ENCODE measurements around the gene CD320. TPM values are rescaled to one million over a fixed set of nuclear protein-coding genes. Genes with fewer than 3 reads are reported as not detected.
"Not testable (repeated sequence)": the region's sequence is repeated elsewhere in the genome, so short reads cannot be mapped to it uniquely, and the experiment has no call there.

CD320 gene
- total RNA-seq: 10 to 100 TPM; 20.3 to 38.9 (median 26.0) TPM
- 10 to 100 TPM; 50.8 to 81.2 TPM for polyA plus RNA-seq
- long read RNA-seq, donor 1, transcript CD320-201 (5 exons, 1,250 nt): major isoform, 68 of 88 reads
- long read RNA-seq, donor 1, transcript CD320-202 (4 exons, 1,119 nt): minor isoform, 5 of 88 reads
- long read RNA-seq, donor 1, partial matches to known transcripts: 2 of 88 reads
- long read RNA-seq, donor 1, other reads (novel, unspliced or antisense): 12 of 88 reads
- long read RNA-seq, donor 2, transcript CD320-201 (5 exons, 1,250 nt): major isoform, 77 of 89 reads
- long read RNA-seq, donor 2, partial matches to known transcripts: 4 of 89 reads
- long read RNA-seq, donor 2, other reads (novel, unspliced or antisense): 7 of 89 reads
- long read RNA-seq, donor 3, transcript CD320-201 (5 exons, 1,250 nt): major isoform, 82 of 87 reads
- long read RNA-seq, donor 3, partial matches to known transcripts: 2 of 87 reads
- long read RNA-seq, donor 3, other reads (novel, unspliced or antisense): 2 of 87 reads

DNA sequence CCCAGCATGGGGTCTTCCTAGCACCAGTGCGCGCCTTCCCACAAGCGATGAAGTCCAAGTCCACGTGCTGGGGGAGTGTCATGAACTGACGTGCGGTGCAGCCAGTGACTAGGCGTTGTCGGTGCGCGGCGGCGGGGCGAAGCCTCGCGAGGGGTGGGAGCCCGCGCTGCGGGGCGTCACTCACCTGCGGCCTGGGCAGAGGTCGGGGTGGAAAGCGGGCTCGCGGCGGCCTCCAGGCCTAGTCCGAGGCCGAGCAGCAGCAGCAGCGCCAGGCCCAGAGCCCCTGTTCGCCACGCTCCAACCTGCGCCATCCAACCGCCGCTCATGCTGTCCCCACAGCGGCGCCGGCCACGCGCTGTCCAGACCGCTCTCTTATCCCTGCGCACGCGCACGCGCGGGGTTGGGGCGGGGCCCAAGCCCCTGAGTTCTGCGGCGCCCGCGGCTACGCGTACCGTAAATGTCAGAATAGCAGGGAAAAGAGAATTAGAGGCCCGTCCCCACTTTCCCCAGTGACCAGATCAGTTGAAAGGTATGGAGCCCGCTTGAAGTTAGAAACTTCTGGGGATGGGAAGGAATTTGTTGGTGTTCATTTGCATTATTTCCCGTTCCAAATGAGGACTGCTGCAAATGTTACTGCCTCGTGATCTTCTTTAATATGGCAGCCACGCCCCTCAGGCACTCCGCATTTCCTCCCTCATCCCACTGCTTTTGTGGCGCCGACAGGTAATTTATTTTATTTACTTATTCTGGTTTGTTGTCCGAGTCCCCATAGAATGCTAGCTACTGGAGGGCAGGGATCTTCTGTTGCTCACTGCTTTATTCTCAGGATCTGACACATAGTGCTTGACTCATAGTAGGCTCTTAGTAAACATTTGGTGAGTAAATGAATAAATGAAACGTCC, at the start of gene CD320:
Gene CD320 (minus strand): TSS at position 394 of the 902 bp plus-strand sequence. CDS start 68 bp downstream, at position 326.
- TF ChIP-seq, protein P1, sequence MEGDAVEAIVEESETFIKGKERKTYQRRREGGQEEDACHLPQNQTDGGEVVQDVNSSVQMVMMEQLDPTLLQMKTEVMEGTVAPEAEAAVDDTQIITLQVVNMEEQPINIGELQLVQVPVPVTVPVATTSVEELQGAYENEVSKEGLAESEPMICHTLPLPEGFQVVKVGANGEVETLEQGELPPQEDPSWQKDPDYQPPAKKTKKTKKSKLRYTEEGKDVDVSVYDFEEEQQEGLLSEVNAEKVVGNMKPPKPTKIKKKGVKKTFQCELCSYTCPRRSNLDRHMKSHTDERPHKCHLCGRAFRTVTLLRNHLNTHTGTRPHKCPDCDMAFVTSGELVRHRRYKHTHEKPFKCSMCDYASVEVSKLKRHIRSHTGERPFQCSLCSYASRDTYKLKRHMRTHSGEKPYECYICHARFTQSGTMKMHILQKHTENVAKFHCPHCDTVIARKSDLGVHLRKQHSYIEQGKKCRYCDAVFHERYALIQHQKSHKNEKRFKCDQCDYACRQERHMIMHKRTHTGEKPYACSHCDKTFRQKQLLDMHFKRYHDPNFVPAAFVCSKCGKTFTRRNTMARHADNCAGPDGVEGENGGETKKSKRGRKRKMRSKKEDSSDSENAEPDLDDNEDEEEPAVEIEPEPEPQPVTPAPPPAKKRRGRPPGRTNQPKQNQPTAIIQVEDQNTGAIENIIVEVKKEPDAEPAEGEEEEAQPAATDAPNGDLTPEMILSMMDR (IDR thresholded peaks at IDR 0.05): no peak
- DNase-seq (peak; percentile 90 to 93), ATAC-seq (peak; percentile 93 to 96 (median 94))
- H3K9me3 ChIP-seq: no peaks in the 10 kb centered on the region
- peaks cover 0 to 5% (median 0%) of the 10 kb centered on the region in 7 donors for H3K27me3 ChIP-seq
- 0 to 1% methylated on average over 59 to 63 of the region's 63 CpGs for WGBS, 2 donors
- H3K4me1 ChIP-seq: peaks cover 9 to 56% (median 44%) of the 10 kb centered on the region in 9 donors
- H3K36me3 ChIP-seq: peaks cover 0 to 41% (median 17%) of the 10 kb centered on the region in 9 donors
- intact Hi-C loops (cut with DNase I): loop anchor here in 1 of 10 donors (5.0 kb wide), 1 partner anchor 41 kb away; no protein-coding TSS in a partner anchor
- peak within 1 kb of the TSS in 9 of 10 donors; percentile 33 to 83 (median 65) for H3K27ac ChIP-seq
- H3K4me3 ChIP-seq: peak within 1 kb of the TSS; percentile 48 to 76 (median 63)

DNA sequence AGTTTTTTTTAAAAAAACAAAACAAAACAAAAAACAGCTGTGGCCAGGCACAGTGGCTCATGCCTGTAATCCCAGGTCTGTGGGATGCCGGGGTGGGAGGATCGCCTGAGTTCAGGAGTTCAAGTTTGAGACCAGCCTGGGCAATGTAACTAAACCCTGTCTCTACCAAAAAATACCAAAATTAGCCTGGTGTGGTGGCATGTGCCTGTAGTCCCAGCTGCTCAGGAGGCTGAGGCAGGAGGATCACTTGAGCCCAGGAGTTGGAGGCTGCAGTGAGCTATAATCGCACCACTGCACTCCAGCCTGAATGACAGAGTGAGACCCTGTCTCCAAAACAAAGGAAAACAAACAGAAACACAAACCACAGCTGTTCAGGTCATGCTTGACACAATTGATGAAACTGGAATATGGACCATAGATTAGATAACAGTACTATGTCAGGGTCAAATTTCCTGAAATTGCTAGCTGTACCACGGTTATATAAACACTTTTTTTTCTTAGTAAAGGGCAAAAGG, 48.9 kb upstream of the CD320 start:
- H3K4me1 ChIP-seq: peaks cover 3 to 55% (median 22%) of the 10 kb centered on the region in 9 donors
- TF ChIP-seq, protein P1 (IDR thresholded peaks at IDR 0.05): no peak
- H3K27me3 ChIP-seq: peaks cover 0 to 10% (median 0%) of the 10 kb centered on the region in 7 donors
- peak overlapping the region in 1 of 10 donors; percentile 26 for H3K27ac ChIP-seq
- no peaks in the 10 kb centered on the region for H3K36me3 ChIP-seq
- WGBS, 2 donors: 75 to 80% methylated on average over 4 of the region's 4 CpGs
- intact Hi-C loops (cut with DNase I): loop anchor here in 6 of 10 donors (5.0 to 10.0 kb wide), 5 partner anchors 40 to 228 kb away; partner anchors contain the start of gene PRAM1 (in 1 of the 6)
- H3K4me3 ChIP-seq: no peak overlapping the region
- DNase-seq (no peak), ATAC-seq (no peak)
- H3K9me3 ChIP-seq: peaks cover 0 to 11% (median 0%) of the 10 kb centered on the region in 11 donors

DNA sequence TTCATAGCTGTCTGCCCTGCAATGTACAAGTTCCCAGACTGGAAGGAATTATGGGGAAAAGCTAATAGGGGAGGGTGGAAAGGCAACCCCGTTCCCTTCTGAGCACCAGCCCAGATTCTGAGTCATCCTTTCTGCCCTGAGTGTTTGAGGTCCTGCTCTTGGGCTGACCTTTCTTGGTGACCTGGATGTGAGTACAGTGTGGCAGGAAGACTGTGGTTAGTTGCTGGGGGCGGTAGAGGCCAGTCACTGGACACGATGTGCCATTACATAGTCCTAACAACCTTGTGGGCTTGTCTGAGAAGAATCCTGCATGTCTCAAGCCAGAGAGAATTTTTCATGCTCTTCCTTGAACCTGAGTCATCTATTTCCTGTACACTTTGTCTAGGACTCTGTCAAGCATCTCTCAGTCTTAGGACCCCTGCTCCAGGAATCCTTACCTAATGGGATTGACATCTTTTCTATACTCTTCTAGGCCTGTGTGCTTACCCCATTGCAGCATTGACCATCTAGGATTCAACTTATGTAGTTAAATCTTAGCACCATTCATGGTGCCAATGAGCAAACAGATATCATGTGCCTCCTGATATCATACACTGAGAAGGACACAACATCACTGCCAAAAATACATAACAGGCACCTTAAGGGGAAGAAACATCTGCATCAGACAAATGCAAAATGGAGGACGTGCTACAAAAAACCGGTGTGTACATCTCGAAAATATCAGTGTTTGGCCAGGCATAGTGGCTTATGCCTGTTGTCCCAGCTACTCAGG, 47.7 kb upstream of the CD320 start:
- ATAC-seq (peak in 5 of 8 donors; percentile 40 to 85 (median 55)), DNase-seq (no peak)
- intact Hi-C loops (cut with DNase I): loop anchor here in 7 of 10 donors (2.0 to 10.0 kb wide), 7 partner anchors 41 to 229 kb away; partner anchors contain the start of gene PRAM1 (in 1 of the 7)
- Histone ChIP-seq H3K4me1 (peaks cover 3 to 44% (median 11%) of the 10 kb centered on the region in 9 donors), H3K4me3 (no peak overlapping the region), H3K27me3 (peaks cover 0 to 10% (median 0%) of the 10 kb centered on the region in 7 donors), H3K36me3 (no peaks in the 10 kb centered on the region), H3K9me3 (peaks cover 0 to 11% (median 0%) of the 10 kb centered on the region in 11 donors), H3K27ac (peak overlapping the region in 1 of 10 donors; percentile 73)
- WGBS, 2 donors: 71 to 76% methylated on average over 6 of the region's 6 CpGs
- TF ChIP-seq, protein P1 (IDR thresholded peaks at IDR 0.05): no peak

DNA sequence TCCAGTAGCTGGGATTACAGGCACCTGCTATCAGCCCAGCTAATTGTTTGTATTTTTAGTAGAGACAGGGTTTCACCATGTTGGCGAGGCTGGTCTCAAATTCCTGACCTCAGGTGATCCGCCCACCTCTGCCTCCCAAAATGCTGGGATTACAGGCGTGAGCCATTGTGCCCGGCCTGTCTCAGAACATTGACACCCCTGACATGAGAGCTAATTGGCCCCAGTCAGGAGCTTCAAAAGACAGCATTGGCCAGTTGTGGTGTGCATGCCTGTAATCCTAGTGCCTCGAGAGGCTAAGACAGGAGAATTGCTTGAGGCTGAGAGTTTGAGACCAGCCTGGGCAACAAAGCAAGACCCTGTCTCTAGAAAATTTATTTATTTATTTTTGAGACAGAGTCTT, 44.7 kb upstream of the CD320 start:
- peak overlapping the region in 4 of 10 donors; percentile 23 to 34 (median 31) for H3K4me3 ChIP-seq
- not testable (repeated sequence) for ATAC-seq, H3K36me3 ChIP-seq, DNase-seq, H3K27ac ChIP-seq
- H3K27me3 ChIP-seq: peaks cover 0 to 10% (median 0%) of the 10 kb centered on the region in 7 donors
- peaks cover 0 to 11% (median 0%) of the 10 kb centered on the region in 11 donors for H3K9me3 ChIP-seq
- H3K4me1 ChIP-seq: peaks cover 3 to 48% (median 21%) of the 10 kb centered on the region in 9 donors
- WGBS, 2 donors: 70 to 71% methylated on average over 5 of the region's 5 CpGs
- intact Hi-C loops (cut with DNase I): loop anchor here in 7 of 10 donors (5.0 to 10.0 kb wide), 6 partner anchors 39 to 232 kb away; partner anchors contain the start of genes PRAM1 (in 1 of the 7) and RAB11B (in 1 of the 7)

Measured in heart right ventricle (tissue), 16 donors.